Keratinocyte (primary cell): ENCODE measurements around the gene TMEM52. TPM values are rescaled to one million over a fixed set of nuclear protein-coding genes. Genes with fewer than 3 reads are reported as not detected.
A peak's percentile ranks its signal among the peaks of the same experiment; 100 is the strongest.

Experiments
- DNase-seq: peaks from one replicate; pipeline ENCODE4 v3.0.0-alpha.2; 2011; ENCODE audit warnings: low read depth, missing footprints, low spot score
- FAIRE-seq: peaks from 2 replicates; lab custom pipeline; 2011; peaks lifted over from hg19 to GRCh38; lab: Jason Lieb, UNC
- H2AFZ ChIP-seq: 2 replicates; pipeline ENCODE4 v1.6.0; 2012; ENCODE audit warnings: low read length, control low read depth, inconsistent platforms; ENCODE audit not compliant: control insufficient read depth
- H3K27ac ChIP-seq: 2 replicates; pipeline ENCODE4 v1.5.1; 2011; ENCODE audit warnings: low read length; ENCODE audit not compliant: control insufficient read depth, insufficient read depth
- H3K27me3 ChIP-seq: 3 replicates; pipeline ENCODE4 v1.6.0; 2011; ENCODE audit warnings: low read length; ENCODE audit not compliant: control insufficient read depth, insufficient read depth; ENCODE audit errors: extremely low read depth
- H3K36me3 ChIP-seq, 2 experiments: 2 replicates in 1 of 2; 3 replicates in 1 of 2; pipeline ENCODE4 v1.5.1; 2011; ENCODE audit warnings: low read length in 2 of 2, mild to moderate bottlenecking in 1 of 2; ENCODE audit not compliant: control insufficient read depth in 2 of 2, insufficient read depth in 2 of 2; ENCODE audit errors: extremely low read depth in 1 of 2
- H3K4me1 ChIP-seq: 3 replicates; pipeline ENCODE4 v1.5.1; 2011; ENCODE audit warnings: low read length; ENCODE audit not compliant: control insufficient read depth, insufficient read depth; ENCODE audit errors: extremely low read depth
- H3K4me2 ChIP-seq: 3 replicates; pipeline ENCODE4 v1.6.0; 2011; ENCODE audit warnings: low read depth, low read length; ENCODE audit not compliant: control insufficient read depth, insufficient read depth; ENCODE audit errors: extremely low read depth
- H3K4me3 ChIP-seq, 3 experiments: fragments of 200-600 bp in 1 of 3; sonication (generic) in 1 of 3; 2 replicates in 2 of 3; 3 replicates in 1 of 3; pipeline ENCODE4 v1.5.1; 2011 to 2016; ENCODE audit warnings: low read length in 3 of 3, mild to moderate bottlenecking in 3 of 3, control low read depth in 2 of 3, inconsistent platforms in 1 of 3, low read depth in 1 of 3, mixed read lengths in 1 of 3, mixed run types in 1 of 3, moderate library complexity in 1 of 3; ENCODE audit not compliant: control insufficient read depth in 2 of 3, insufficient read depth in 2 of 3; ENCODE audit errors: extremely low read depth in 1 of 3
- H3K79me2 ChIP-seq: 2 replicates; pipeline ENCODE4 v1.6.0; 2012; ENCODE audit warnings: low read length; ENCODE audit not compliant: control insufficient read depth, insufficient read depth
- H3K9ac ChIP-seq: 3 replicates; pipeline ENCODE4 v1.6.0; 2011; ENCODE audit warnings: low read length; ENCODE audit not compliant: control insufficient read depth, insufficient read depth; ENCODE audit errors: extremely low read depth
- H3K9me1 ChIP-seq: 3 replicates; pipeline ENCODE4 v1.6.0; 2011; ENCODE audit warnings: low read length; ENCODE audit not compliant: control insufficient read depth, insufficient read depth; ENCODE audit errors: extremely low read depth
- H3K9me3 ChIP-seq: 2 replicates; pipeline ENCODE4 v1.5.1; 2012; ENCODE audit warnings: low read depth, low read length; ENCODE audit not compliant: control insufficient read depth
- H4K20me1 ChIP-seq: 3 replicates; pipeline ENCODE4 v1.6.0; 2011; ENCODE audit warnings: low read length; ENCODE audit not compliant: control insufficient read depth, insufficient read depth; ENCODE audit errors: extremely low read depth
- EZH2 ChIP-seq: IDR thresholded peaks from one replicate; pipeline ENCODE4 v1.6.1; 2012; ENCODE audit warnings: inconsistent platforms, mild to moderate bottlenecking, low read length, moderate library complexity
- dilution Hi-C: fragments of 300-500 bp; cut with MboI; formaldehyde crosslinking; loops from one replicate; pipeline ENCODE4 v1.7.0; 2020; ENCODE audit warnings: low sequenced_read_pairs; ENCODE audit not compliant: extremely low pct_ligation_motif_present
- polyA plus RNA-seq, 5 experiments: library from polyadenylated mRNA; depleted of rRNA in 3 of 5; stranded (reverse) in 3 of 5; stranded (forward) in 1 of 5; unstranded in 1 of 5; fragments of >200 nt; gene quantifications; 1 replicate in 1 of 5; 2 replicates in 3 of 5; 3 replicates in 1 of 5; pipeline versions ENCODE4 v1.2.1 to v1.2.3, GENCODE V29; 2011 to 2012; ENCODE audit warnings: missing spikeins in 2 of 5, low read depth in 1 of 5, low replicate concordance in 1 of 5
- TF ChIP-seq, protein P1 (sequence below), 3 experiments: IDR thresholded peaks in 1 of 3; conservative IDR thresholded peaks in 1 of 3; optimal IDR thresholded peaks in 1 of 3; 2 replicates in 2 of 3; 3 replicates in 1 of 3; pipeline versions ENCODE3 to v1.5.1; 2011; ENCODE audit warnings: low read length in 3 of 3, mild to moderate bottlenecking in 3 of 3, moderate library complexity in 2 of 3, control low read depth in 1 of 3, inconsistent platforms in 1 of 3; ENCODE audit not compliant: insufficient read depth in 2 of 3; ENCODE audit errors: extremely low read depth in 1 of 3

The TMEM52 gene
- polyA plus RNA-seq, 1 donor (not counting 4 experiments of a cell fraction or from before 2014, with no cell fraction given) = 0.10 TPM

DNA sequence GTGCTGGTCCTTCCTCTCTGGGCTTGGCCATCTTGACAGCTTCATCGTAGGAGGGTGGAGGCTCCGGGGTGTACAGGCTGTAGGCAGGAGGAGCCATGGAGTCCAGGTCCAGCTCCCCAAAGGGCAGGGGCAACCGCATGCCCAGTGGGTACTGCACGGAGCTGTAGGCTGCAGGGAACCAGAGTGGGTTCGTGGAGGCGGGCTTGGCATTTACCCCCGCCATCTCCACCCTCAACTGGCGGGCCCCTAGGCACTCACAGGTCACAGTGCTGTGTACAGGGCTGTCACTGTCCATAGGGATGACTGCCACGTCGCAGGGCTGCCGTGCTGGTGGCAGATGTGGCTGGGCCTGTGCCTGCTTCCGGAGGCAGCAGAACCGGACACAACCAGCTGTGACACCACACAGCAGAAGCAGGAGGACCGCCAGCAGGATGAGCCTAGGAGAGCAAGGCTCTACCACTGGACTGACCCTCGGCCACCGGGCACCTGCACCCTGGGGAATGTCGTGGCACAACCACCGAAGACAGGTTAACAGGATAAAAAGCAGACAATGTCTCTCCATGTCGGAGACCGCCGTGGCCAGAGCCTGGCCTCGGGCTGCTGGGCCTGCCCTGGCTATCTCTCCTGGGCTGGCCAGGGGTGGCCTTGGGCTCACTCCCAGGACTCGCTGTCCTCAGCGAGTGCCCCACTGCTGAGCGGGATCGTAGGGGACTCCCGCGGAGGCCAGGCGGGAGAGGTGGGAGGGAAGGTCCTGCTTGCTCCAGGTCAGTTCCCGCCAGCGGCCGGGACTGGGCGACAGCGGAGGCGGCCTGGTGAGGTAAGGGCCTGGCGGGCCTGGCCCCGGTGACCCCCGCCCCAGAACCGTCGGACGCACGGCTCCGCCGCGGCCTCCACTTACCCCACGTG lies 831 bp downstream of the TMEM52 start:
- Histone ChIP-seq H4K20me1 (no peaks in the 10 kb centered on the region), H3K36me3 (no peaks in the 10 kb centered on the region), H3K9ac (no peak overlapping the region), H3K4me2 (peak overlapping the region; percentile 62), H3K27ac (no peak overlapping the region), H3K9me1 (no peaks in the 10 kb centered on the region), H3K27me3 (peaks cover 6% of the 10 kb centered on the region), H3K4me1 (no peaks in the 10 kb centered on the region), H3K9me3 (no peaks in the 10 kb centered on the region), H2AFZ (no peak overlapping the region), H3K79me2 (no peaks in the 10 kb centered on the region), H3K4me3 (peak overlapping the region in 2 of 3 experiments; percentile 46 to 56)
- dilution Hi-C loops = no loop called here
- TF ChIP-seq, protein P1, sequence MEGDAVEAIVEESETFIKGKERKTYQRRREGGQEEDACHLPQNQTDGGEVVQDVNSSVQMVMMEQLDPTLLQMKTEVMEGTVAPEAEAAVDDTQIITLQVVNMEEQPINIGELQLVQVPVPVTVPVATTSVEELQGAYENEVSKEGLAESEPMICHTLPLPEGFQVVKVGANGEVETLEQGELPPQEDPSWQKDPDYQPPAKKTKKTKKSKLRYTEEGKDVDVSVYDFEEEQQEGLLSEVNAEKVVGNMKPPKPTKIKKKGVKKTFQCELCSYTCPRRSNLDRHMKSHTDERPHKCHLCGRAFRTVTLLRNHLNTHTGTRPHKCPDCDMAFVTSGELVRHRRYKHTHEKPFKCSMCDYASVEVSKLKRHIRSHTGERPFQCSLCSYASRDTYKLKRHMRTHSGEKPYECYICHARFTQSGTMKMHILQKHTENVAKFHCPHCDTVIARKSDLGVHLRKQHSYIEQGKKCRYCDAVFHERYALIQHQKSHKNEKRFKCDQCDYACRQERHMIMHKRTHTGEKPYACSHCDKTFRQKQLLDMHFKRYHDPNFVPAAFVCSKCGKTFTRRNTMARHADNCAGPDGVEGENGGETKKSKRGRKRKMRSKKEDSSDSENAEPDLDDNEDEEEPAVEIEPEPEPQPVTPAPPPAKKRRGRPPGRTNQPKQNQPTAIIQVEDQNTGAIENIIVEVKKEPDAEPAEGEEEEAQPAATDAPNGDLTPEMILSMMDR (optimal IDR thresholded peaks at IDR 0.05 in 1 of 3, IDR thresholded peaks at IDR 0.05 in 1 of 3, conservative IDR thresholded peaks at IDR 0.05 in 1 of 3; ENCODE audit: extremely low read depth in 1 of 3, insufficient read depth in 2 of 3, low read length in 3 of 3) = no peak
- TF ChIP-seq EZH2 = no peak
- FAIRE-seq (no peak), DNase-seq (no peak)

DNA sequence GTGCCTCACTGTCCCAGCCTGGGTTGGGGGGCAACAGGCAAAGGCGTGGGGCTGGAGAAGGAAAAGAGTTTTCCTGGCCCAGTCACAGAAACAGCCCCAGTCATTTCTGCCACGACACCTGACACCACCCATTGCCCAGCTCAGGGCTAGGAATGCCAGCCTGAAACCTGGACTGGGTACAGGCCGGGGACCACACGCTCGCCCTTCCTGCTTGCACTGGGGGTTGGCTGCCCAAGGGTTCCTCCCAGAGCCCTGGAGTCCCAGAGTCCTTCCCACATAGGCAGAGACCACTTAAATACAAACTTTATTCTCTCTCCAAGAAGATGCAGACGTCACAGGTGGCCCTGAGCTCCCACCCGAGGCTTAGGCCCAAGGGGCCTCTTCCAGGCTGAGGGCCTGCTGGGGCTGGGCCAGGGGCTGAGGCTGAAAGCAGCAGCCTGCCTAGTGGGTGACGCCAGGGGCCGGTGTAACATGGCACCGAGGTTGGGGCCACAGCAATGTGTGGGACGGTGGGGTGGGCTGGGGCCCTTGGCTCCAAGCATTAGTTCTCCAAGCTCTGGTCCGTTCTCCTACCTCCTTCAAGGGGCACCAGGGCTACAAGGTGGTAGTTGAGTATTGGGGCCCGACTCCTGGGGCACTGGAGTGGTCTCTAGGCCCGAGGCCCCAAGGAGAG lies 1.6 kb downstream of the TMEM52 start:
- TF ChIP-seq, protein P1 (optimal IDR thresholded peaks at IDR 0.05 in 1 of 3, IDR thresholded peaks at IDR 0.05 in 1 of 3, conservative IDR thresholded peaks at IDR 0.05 in 1 of 3; ENCODE audit: extremely low read depth in 1 of 3, insufficient read depth in 2 of 3, low read length in 3 of 3) = no peak
- no peak for TF ChIP-seq EZH2
- no peak for FAIRE-seq
- dilution Hi-C loops = no loop called here
- Histone ChIP-seq H3K9me1 (no peaks in the 10 kb centered on the region), H3K9me3 (no peaks in the 10 kb centered on the region), H3K36me3 (no peaks in the 10 kb centered on the region), H3K4me2 (no peak overlapping the region), H3K4me3 (no peak overlapping the region), H3K79me2 (no peaks in the 10 kb centered on the region), H3K4me1 (no peaks in the 10 kb centered on the region), H4K20me1 (no peaks in the 10 kb centered on the region), H3K27ac (no peak overlapping the region), H3K27me3 (peaks cover 6% of the 10 kb centered on the region), H3K9ac (no peak overlapping the region), H2AFZ (no peak overlapping the region)
- DNase-seq = no peak
